Thoracic aorta (tissue), 2 donors: Measurements from ENCODE around the gene PDLIM4. TPM values are rescaled to one million over a fixed set of nuclear protein-coding genes. Genes with fewer than 3 reads are reported as not detected.

Experiments
- ATAC-seq: fragments of 150-250 bp; one replicate; pipeline ENCODE4 v1.8.0; 2017; ENCODE audit warnings: low read depth; ENCODE audit not compliant: insufficient number of reproducible peaks, low FRiP score
- DNase-seq: peaks from one replicate; pipeline ENCODE4 v3.0.0-alpha.2; 2020; ENCODE audit warnings: low spot score
- H3K27ac ChIP-seq, 2 donors: fragments of 200-600 bp; sonication (generic); 1 replicate in 1 of 2; 2 replicates in 1 of 2; pipeline ENCODE4 v1.5.1; 2016; ENCODE audit warnings: mild to moderate bottlenecking in 2 of 2, moderate library complexity in 2 of 2
- H3K27me3 ChIP-seq: fragments of 200-600 bp; sonication (generic); replicated peaks from 2 replicates; pipeline ENCODE4 v1.6.0; 2016; ENCODE audit warnings: mild to moderate bottlenecking; ENCODE audit not compliant: insufficient read depth
- H3K36me3 ChIP-seq: fragments of 200-600 bp; sonication (generic); one replicate; pipeline ENCODE4 v1.5.1; 2016
- H3K4me1 ChIP-seq, 2 donors: fragments of 200-600 bp; sonication (generic); 1 replicate in 1 of 2; 2 replicates in 1 of 2; pipeline versions ENCODE4 v1.5.1 to v1.6.0; 2016; ENCODE audit warnings: low read depth in 2 of 2, mild to moderate bottlenecking in 1 of 2; ENCODE audit not compliant: control insufficient read depth in 1 of 2
- H3K4me3 ChIP-seq: fragments of 200-600 bp; sonication (generic); 2 replicates; pipeline ENCODE4 v1.5.1; 2016; ENCODE audit warnings: mild to moderate bottlenecking
- H3K9me3 ChIP-seq: fragments of 200-600 bp; sonication (generic); 2 replicates; pipeline ENCODE4 v1.5.1; 2016
- total RNA-seq, 2 donors: library from RNA; depleted of rRNA; stranded (reverse); fragments of >200 nt; gene quantifications; one replicate each; pipeline versions ENCODE4 v1.1.0 to v1.2.3, GENCODE V29; 2016
- TF ChIP-seq, protein P1 (sequence below): fragments of 200-600 bp; sonication (generic); IDR thresholded peaks from one replicate; pipeline ENCODE4 v1.5.1; 2019; ENCODE audit warnings: antibody characterized with exemption

The PDLIM4 gene
- total RNA-seq, 2 donors from 2014 or later: 50.6 to 81.0 TPM

DNA sequence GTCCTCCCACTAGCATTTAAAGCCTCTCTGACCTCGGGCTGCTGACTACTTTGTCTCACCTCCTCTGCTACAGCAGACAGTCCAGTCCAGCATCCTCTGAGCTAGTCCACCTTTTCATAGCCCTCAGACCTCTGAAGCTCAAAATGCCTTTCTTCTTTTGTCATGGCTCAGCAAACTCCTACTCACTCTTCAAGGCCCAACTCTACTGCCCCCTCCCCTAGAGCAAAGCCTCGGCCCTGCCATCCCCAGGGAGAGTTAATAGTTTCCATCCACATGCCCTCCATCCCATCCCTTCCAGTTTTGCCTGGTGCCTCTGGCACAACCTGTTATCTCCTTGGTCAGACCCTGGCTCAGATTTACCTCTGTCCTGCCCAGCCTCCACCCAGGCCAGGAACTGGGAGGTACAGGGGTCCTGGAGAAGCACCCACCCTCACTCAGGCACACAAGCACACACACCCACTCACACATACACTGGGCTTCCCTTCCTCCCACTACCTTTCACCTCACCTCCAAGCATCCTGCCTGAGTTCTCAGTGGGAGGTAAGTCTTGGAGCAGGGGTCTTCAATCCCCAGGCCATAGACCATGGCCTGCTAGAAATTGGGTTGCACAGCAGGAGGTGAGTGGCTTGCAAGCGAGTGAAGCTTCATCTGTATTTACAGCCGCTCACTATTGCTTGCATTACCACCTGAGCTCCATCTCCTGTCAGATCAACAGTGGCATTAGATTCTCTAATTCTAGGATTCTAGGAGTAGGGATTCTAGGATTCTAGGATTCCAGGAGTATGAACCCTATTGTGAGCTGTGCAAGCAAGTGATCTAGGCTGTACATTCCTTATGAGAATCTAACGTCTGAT lies 18.1 kb downstream of the PDLIM4 start:
- Histone ChIP-seq H3K4me3 (no peak overlapping the region), H3K27me3 (no peaks in the 10 kb centered on the region), H3K36me3 (peaks cover 16% of the 10 kb centered on the region), H3K9me3 (no peaks in the 10 kb centered on the region), H3K27ac (no peak overlapping the region), H3K4me1 (no peaks in the 10 kb centered on the region)
- ATAC-seq (no peak), DNase-seq (no peak)
- TF ChIP-seq, protein P1, sequence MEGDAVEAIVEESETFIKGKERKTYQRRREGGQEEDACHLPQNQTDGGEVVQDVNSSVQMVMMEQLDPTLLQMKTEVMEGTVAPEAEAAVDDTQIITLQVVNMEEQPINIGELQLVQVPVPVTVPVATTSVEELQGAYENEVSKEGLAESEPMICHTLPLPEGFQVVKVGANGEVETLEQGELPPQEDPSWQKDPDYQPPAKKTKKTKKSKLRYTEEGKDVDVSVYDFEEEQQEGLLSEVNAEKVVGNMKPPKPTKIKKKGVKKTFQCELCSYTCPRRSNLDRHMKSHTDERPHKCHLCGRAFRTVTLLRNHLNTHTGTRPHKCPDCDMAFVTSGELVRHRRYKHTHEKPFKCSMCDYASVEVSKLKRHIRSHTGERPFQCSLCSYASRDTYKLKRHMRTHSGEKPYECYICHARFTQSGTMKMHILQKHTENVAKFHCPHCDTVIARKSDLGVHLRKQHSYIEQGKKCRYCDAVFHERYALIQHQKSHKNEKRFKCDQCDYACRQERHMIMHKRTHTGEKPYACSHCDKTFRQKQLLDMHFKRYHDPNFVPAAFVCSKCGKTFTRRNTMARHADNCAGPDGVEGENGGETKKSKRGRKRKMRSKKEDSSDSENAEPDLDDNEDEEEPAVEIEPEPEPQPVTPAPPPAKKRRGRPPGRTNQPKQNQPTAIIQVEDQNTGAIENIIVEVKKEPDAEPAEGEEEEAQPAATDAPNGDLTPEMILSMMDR: no peak

DNA sequence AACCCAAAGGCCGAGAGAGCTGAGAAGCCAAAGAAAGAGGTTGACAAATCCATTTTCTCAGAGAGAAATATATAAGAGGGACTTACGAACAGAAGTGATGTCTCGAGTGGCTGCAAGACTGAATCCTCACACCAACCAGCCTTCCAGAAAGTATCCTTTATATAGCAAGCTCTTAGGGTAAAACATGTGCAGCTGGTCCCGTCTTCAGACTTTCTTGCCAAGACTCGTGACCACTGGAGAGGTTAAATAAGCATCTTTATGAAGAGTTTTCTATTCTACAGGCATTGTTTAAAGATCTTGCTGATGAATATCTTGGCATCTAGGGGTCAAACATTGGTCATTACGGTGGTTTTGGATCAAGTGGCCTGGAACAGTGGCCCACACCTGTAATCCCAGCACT lies 19.8 kb downstream of the PDLIM4 start:
- H3K4me1 ChIP-seq: no peaks in the 10 kb centered on the region
- H3K27me3 ChIP-seq: no peaks in the 10 kb centered on the region
- ATAC-seq: no peak
- DNase-seq: no peak
- H3K9me3 ChIP-seq: no peaks in the 10 kb centered on the region
- H3K27ac ChIP-seq: no peak overlapping the region
- H3K4me3 ChIP-seq: no peak overlapping the region
- H3K36me3 ChIP-seq: peaks cover 1% of the 10 kb centered on the region
- TF ChIP-seq, protein P1: no peak

DNA sequence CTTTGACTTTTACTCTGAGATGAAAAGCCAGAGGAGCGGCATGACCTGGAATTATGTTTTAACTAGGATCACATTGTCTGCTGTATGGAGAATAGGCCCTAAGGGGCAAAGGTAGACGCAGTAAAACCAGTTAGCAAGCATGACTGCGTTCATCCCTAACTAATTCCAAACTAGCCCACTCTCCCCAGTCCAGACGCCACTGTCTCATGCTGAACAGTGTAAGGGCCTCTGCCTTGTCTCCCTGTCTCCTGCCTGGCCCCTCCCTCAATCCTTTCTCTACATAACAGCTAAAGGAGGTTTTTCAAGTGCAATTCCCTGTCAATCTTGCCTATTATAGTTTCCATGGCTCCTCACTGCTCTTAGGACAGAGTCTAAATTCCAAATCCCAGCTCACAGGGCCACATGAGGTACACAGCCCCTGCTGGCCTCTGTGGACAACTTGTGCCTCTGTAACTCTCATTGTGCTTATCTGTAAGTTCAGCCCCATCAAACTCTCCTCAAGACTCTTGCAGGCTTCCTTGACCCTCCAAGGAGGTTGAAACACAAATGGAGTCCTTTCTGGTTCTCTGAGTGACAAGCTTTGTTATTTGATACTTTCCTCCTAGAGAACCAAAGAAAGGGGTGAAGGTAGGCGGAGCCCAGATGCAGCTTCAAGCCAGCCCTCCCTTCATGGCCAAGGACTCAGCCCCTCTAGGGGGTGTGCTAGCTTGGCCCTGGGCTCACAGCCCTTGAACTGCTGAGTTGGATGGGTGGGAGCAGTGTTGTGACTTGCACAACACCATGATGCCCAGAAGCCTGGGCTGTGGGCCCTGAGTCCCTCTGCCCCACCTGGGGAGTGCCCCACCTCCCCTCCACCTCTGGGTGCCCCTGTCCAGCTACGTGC lies 20.7 kb downstream of the PDLIM4 start:
- ATAC-seq (no peak), DNase-seq (no peak)
- Histone ChIP-seq H3K4me3 (no peak overlapping the region), H3K27me3 (no peaks in the 10 kb centered on the region), H3K9me3 (no peaks in the 10 kb centered on the region), H3K36me3 (no peaks in the 10 kb centered on the region), H3K4me1 (no peaks in the 10 kb centered on the region), H3K27ac (no peak overlapping the region)
- TF ChIP-seq, protein P1: no peak

DNA sequence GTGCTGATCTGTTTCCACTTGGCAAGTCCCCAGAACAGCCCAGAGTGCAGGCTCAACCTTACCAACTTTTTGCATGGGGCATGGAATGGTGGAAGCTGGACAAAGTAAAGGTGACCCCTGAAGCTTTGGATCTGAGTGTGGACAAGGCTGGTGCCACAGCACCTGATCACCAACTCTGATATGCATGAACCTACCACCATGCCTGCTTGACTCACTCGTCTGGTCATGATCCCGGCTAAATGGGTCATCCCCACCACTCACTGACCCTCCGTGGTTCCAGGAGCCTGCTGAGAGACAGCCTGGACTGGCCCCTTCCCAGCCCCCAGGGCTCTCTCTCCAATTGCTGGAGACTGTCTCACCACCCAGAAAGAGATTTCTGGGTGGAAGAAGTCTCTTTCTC lies 22.3 kb downstream of the PDLIM4 start:
- H3K27ac ChIP-seq: no peak overlapping the region
- no peak for ATAC-seq
- DNase-seq: no peak
- H3K36me3 ChIP-seq: no peaks in the 10 kb centered on the region
- H3K4me1 ChIP-seq: no peaks in the 10 kb centered on the region
- H3K27me3 ChIP-seq: no peaks in the 10 kb centered on the region
- H3K9me3 ChIP-seq: no peaks in the 10 kb centered on the region
- H3K4me3 ChIP-seq: no peak overlapping the region
- TF ChIP-seq, protein P1: no peak
